Calu3 (cell line): Measurements from ENCODE around the gene RPS21. TPM values are rescaled to one million over a fixed set of nuclear protein-coding genes. Genes with fewer than 3 reads are reported as not detected.
A peak's percentile ranks its signal among the peaks of the same experiment; 100 is the strongest.
"Not testable (repeated sequence)": the region's sequence is repeated elsewhere in the genome, so short reads cannot be mapped to it uniquely, and the experiment has no call there.

ENCODE experiments used
- BruUV-seq: library from RNA; stranded (reverse); fragments of 400-500 nt; replicated peaks from 2 replicates; lab custom pipeline; 2021; lab: Mats Ljungman, UMichigan
- CTCF ChIA-PET: fragments of 300-600 bp; sonication (Branson Sonifier 250); formaldehyde crosslinking; loops from one replicate; lab custom pipeline; 2022; ENCODE audit warnings: antibody characterized with exemption; lab: Charles Lee
- DNase-seq: peaks from one replicate; pipeline ENCODE4 v3.0.0; 2022
- H3K27ac Mint-ChIP-seq: one replicate; pipeline ENCODE4 v1.8.0; 2022; ENCODE audit warnings: mixed read lengths; ENCODE audit not compliant: unreplicated experiment
- H3K27me3 Mint-ChIP-seq: one replicate; pipeline ENCODE4 v1.8.0; 2022; ENCODE audit warnings: mixed read lengths; ENCODE audit not compliant: unreplicated experiment
- H3K36me3 Mint-ChIP-seq: one replicate; pipeline ENCODE4 v1.8.0; 2022; ENCODE audit warnings: mild to moderate bottlenecking, moderate library complexity, mixed read lengths; ENCODE audit not compliant: insufficient read depth, unreplicated experiment
- H3K4me1 Mint-ChIP-seq: one replicate; pipeline ENCODE4 v1.8.0; 2022; ENCODE audit warnings: mild to moderate bottlenecking, low read depth, mixed read lengths; ENCODE audit not compliant: unreplicated experiment
- H3K4me3 Mint-ChIP-seq: one replicate; pipeline ENCODE4 v1.8.0; 2022; ENCODE audit warnings: mild to moderate bottlenecking, low read depth, moderate library complexity, mixed read lengths; ENCODE audit not compliant: unreplicated experiment
- H3K9me3 Mint-ChIP-seq: one replicate; pipeline ENCODE4 v1.8.0; 2022; ENCODE audit warnings: low read depth, mixed read lengths; ENCODE audit not compliant: unreplicated experiment
- intact Hi-C: fragments of 100-400 bp; cut with micrococcal nuclease; formaldehyde crosslinking; loops from one replicate; pipeline ENCODE4 v1.10.0; 2022; ENCODE audit not compliant: unreplicated experiment
- total RNA-seq: library from RNA; stranded (reverse); gene quantifications from 2 replicates; pipeline ENCODE4 v1.2.3, GENCODE V29; 2022
- TF ChIP-seq, protein P1 (sequence below): fragments of 200-600 bp; IDR thresholded peaks from one replicate; pipeline ENCODE4 v1.8.0; 2022; ENCODE audit warnings: antibody characterized with exemption; ENCODE audit not compliant: unreplicated experiment

Gene RPS21
- total RNA-seq, 1 experiment from 2014 or later, result 1,936 TPM

GRCh38 chr20:62423326-62423706 is 36.4 kb downstream of the RPS21 start:
- Mint-ChIP-seq H3K27ac (no peak overlapping the region), H3K27me3 (peaks cover 29% of the 10 kb centered on the region), H3K4me1 (peaks cover 30% of the 10 kb centered on the region), H3K4me3 (no peak overlapping the region), H3K9me3 (peaks cover 2% of the 10 kb centered on the region), H3K36me3 (peaks cover 30% of the 10 kb centered on the region)
- TF ChIP-seq, protein P1, sequence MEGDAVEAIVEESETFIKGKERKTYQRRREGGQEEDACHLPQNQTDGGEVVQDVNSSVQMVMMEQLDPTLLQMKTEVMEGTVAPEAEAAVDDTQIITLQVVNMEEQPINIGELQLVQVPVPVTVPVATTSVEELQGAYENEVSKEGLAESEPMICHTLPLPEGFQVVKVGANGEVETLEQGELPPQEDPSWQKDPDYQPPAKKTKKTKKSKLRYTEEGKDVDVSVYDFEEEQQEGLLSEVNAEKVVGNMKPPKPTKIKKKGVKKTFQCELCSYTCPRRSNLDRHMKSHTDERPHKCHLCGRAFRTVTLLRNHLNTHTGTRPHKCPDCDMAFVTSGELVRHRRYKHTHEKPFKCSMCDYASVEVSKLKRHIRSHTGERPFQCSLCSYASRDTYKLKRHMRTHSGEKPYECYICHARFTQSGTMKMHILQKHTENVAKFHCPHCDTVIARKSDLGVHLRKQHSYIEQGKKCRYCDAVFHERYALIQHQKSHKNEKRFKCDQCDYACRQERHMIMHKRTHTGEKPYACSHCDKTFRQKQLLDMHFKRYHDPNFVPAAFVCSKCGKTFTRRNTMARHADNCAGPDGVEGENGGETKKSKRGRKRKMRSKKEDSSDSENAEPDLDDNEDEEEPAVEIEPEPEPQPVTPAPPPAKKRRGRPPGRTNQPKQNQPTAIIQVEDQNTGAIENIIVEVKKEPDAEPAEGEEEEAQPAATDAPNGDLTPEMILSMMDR, result no peak
- CTCF ChIA-PET, result interaction anchor here (0.6 kb wide), 1 partner anchor 47 kb away, joined by 3 read pairs; no protein-coding TSS in a partner anchor
- no peak for DNase-seq
- intact Hi-C loops, result no loop called here
- BruUV-seq, result no TSS peak

DNA sequence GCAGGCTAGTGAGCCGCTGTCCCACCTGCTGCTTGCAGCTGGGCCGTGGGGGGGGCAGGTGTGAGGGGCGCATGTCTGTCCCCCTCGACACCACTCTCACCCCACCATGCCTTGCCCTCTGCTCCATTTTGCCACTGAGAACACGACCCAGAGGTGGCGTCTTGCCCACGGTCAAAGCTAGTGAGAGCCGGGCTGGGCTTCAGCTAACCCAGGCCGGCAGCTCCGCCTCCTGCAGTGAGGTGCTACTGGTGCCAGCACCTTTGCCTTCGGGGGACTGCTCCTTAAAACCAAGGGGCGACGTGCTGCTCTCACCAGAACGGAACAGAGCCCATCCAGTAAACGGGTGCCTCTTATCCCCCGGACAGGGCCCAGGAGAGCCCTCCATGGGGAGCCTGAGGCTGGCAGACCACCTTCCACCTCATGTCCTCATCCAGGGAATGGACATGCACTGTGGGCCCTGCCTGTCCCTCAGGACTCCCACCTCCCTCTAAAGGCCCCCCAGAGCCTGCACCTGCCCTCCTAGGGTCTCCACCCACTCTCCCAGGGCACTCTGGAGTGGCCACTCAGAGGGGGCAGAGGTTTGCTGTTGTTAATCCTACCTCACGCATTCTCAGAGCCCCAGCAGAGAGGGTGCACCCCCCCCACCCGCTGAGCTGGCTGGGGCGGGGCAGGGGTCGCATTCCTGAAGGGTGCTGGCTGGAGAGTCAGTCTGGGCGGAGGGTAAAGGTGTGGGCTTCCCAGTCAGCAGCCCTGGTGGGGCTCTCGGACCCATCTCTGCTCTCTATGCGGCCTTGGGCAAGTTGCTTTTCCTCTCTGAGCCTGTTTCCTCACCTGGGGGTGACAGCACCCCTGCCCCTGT is 37.6 kb downstream of the RPS21 start:
- Mint-ChIP-seq H3K4me3 (no peak overlapping the region), H3K27ac (no peak overlapping the region), H3K4me1 (peaks cover 32% of the 10 kb centered on the region), H3K36me3 (peaks cover 30% of the 10 kb centered on the region), H3K27me3 (peaks cover 17% of the 10 kb centered on the region), H3K9me3 (peaks cover 2% of the 10 kb centered on the region)
- BruUV-seq, result no TSS peak
- intact Hi-C loops, result no loop called here
- CTCF ChIA-PET, result interaction anchor here (0.9 to 1.0 kb wide), 3 partner anchors 14 to 76 kb away, joined by 3 read pairs; no protein-coding TSS in a partner anchor
- TF ChIP-seq, protein P1, result no peak
- DNase-seq, result no peak

DNA sequence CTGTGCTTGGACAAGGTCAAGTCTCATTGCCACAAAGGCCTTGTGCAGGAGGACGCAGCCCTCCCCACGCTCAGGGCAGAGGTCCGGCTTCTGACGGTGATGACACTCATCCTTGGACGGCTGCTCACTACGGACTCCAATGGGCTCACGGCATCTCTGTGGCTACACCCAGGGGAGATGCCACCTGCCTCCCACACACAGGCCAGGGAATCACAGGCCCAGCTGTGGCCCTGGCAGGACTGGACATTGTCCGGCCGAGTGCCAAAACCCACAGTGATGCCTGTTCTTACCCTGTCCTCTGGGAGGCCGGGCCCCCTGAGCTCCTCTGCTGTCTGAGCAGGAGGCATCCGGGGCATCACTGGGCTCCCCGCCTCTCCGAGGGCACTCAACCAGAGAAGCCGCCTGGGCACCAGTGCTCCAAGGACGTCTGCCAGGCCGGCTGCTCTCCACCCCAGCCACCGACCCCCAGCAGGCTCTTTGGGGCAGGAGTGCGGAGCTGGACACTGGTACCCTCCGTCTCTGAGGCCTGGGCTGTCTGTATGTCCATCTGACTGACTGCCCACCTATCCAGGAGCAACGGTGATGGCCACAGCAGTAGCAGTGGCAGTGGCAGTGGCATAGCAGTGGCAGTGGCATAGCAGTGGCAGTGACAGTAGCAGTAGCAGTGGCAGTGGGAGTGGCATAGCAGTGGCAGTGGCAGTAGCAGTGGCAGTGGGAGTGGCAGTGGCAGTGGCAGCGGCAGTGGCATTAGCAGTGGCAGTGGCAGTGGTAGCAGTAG is 38.6 kb downstream of the RPS21 start:
- peaks cover 7% of the 10 kb centered on the region for H3K27me3 Mint-ChIP-seq
- H3K9me3 Mint-ChIP-seq, result peaks cover 2% of the 10 kb centered on the region
- intact Hi-C loops, result loop anchor here (2.0 kb wide), 1 partner anchor 71 kb away; no protein-coding TSS in a partner anchor
- CTCF ChIA-PET, result interaction anchor here (1.0 kb wide), 2 partner anchors 19 to 75 kb away, joined by 3 read pairs; no protein-coding TSS in a partner anchor
- H3K27ac Mint-ChIP-seq, result no peak overlapping the region
- no TSS peak for BruUV-seq
- no peak for DNase-seq
- H3K36me3 Mint-ChIP-seq, result peaks cover 30% of the 10 kb centered on the region
- TF ChIP-seq, protein P1, result no peak
- H3K4me1 Mint-ChIP-seq, result peaks cover 32% of the 10 kb centered on the region
- H3K4me3 Mint-ChIP-seq, result peak overlapping the region; percentile 85

GRCh38 chr20:62426059-62426348 is 39.1 kb downstream of the RPS21 start:
- Mint-ChIP-seq H3K4me1 (peaks cover 36% of the 10 kb centered on the region), H3K36me3 (peaks cover 27% of the 10 kb centered on the region), H3K4me3 (peak overlapping the region; percentile 85)
- not testable (repeated sequence) for H3K27ac Mint-ChIP-seq, H3K27me3 Mint-ChIP-seq, BruUV-seq, DNase-seq, H3K9me3 Mint-ChIP-seq
- CTCF ChIA-PET, result interaction anchor here (1.0 kb wide), 1 partner anchor 74 kb away, joined by 3 read pairs; no protein-coding TSS in a partner anchor
- intact Hi-C loops, result loop anchor here (2.0 kb wide), 1 partner anchor 71 kb away; no protein-coding TSS in a partner anchor
